HFF-Myc (cell line): Measurements from ENCODE around the gene CTSC.
"Not testable (repeated sequence)": the region's sequence is repeated elsewhere in the genome, so short reads cannot be mapped to it uniquely, and the experiment has no call there.

Source experiments
- DNase-seq: peaks from one replicate; pipeline ENCODE4 v3.0.0-alpha.2; 2011; ENCODE audit warnings: low read depth; ENCODE audit errors: extremely low read depth
- H3K4me3 ChIP-seq: replicated peaks from 2 replicates; pipeline ENCODE4 v1.5.1; 2011; ENCODE audit warnings: low read depth, mild to moderate bottlenecking, control low read depth, low read length
- TF ChIP-seq, protein P1 (sequence below): IDR thresholded peaks from 2 replicates; pipeline ENCODE4 v1.5.1; 2012; ENCODE audit warnings: mild to moderate bottlenecking, low read depth, low read length, control low read depth; ENCODE audit errors: missing control alignments

Gene CTSC

DNA sequence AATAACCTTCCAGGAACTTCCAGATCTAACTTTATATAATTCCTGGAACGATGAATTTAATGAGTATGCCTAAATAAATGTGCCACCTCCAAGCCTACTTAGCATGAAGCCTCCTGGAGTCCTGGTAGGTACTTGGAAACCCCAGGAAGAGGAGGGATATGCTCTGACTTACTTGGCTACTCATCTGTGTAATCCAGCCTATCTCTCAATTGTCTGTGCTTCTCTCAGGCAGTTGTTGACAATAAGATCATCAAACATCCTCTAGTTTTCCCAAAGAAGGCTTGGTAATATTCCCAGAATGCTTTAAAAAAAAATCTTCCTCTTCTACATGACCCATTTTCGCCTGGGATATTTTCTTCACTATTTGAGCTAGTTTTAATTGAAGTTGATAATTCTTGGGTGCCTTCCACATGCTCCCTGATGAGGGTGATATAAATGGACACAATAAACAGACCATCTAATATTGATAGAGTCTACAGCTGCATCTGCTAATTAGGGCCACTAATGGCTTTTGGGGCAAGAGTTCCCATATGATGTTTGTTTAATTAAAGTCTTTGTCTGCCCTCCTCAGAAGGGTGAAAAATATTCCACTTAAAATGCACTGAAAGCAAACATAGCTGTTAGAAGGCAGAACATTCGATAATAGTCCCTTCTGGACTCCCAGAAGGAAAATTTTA, 86.8 kb downstream of the CTSC start:
- no peak overlapping the region for H3K4me3 ChIP-seq
- TF ChIP-seq, protein P1, sequence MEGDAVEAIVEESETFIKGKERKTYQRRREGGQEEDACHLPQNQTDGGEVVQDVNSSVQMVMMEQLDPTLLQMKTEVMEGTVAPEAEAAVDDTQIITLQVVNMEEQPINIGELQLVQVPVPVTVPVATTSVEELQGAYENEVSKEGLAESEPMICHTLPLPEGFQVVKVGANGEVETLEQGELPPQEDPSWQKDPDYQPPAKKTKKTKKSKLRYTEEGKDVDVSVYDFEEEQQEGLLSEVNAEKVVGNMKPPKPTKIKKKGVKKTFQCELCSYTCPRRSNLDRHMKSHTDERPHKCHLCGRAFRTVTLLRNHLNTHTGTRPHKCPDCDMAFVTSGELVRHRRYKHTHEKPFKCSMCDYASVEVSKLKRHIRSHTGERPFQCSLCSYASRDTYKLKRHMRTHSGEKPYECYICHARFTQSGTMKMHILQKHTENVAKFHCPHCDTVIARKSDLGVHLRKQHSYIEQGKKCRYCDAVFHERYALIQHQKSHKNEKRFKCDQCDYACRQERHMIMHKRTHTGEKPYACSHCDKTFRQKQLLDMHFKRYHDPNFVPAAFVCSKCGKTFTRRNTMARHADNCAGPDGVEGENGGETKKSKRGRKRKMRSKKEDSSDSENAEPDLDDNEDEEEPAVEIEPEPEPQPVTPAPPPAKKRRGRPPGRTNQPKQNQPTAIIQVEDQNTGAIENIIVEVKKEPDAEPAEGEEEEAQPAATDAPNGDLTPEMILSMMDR = no peak
- DNase-seq = no peak

- TF ChIP-seq, protein P1 = no peak
- DNase-seq = no peak
- H3K4me3 ChIP-seq = no peak overlapping the region
Measured at GRCh38 chr11:88249706-88250105, 87.8 kb downstream of the CTSC start.

DNA sequence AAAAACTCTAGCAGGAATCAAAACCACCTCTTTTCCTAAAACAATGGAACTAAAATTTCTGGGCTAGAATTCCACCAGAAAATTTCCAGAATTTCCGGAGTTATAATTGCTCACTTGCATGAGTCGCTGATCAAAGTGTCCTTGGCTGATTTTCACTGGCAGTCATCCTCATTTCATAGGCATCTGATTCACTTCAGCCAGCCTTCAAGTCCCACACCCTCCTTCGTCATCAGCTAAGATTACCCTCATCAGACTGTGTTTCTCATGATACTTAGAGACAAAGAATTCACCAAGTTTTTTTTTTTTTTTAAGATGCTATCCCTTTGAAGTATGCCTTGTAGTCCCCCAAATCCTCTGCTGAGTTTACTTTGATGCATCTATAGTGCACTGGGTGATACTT, 90.8 kb downstream of the CTSC start:
- H3K4me3 ChIP-seq = no peak overlapping the region
- TF ChIP-seq, protein P1 = no peak
- peak; percentile 7 for DNase-seq

GRCh38 chr11:88245576-88245975, 92.0 kb downstream of the CTSC start:
- DNase-seq, H3K4me3 ChIP-seq: not testable (repeated sequence)
